GM19240 (cell line): Measurements from ENCODE around the gene CLK4.

Source experiments
- DNase-seq: peaks from one replicate; pipeline ENCODE4 v3.0.0; 2011; ENCODE audit warnings: low spot score; ENCODE audit not compliant: insufficient read length

The CLK4 gene

GRCh38 chr5:178554311-178554710 is 72.5 kb downstream of the CLK4 start:
- DNase-seq = no peak

- no peak for DNase-seq
Measured at GRCh38 chr5:178553517-178553916, 73.3 kb downstream of the CLK4 start.
